ENCODE measurements around the gene CAPNS1.

DNA sequence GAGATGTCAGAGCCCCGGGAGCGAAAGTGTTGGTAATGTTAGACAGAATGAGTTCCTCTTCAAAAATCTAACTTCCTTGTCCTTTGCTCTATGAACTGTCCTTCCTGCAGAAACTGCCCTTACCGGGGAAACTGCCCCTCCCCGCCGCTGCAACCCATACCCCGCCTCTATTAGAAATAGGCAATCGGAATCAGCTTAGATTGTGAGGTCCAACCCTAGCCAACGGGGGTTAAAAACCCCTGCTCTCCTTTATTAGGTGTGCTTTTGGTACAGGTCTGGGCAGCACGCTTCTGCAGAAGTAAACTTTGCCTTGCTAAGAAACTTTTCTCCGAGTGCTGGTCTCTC lies 11.5 kb upstream of the CAPNS1 start:
- TF ChIP-seq CTCF (IDR thresholded peaks at IDR 0.05) = no peak
- no peak for TF ChIP-seq POLR2A (IDR thresholded peaks at IDR 0.05)
